Fibroblast of lung (primary cell): Measurements from ENCODE around the gene MPP3.

Experiments
- EZH2 ChIP-seq: IDR thresholded peaks from 2 replicates; pipeline ENCODE4 v1.5.1; 2012; ENCODE audit warnings: low read length, control low read depth, mild to moderate bottlenecking; ENCODE audit errors: missing control alignments
- TF ChIP-seq, protein P1 (sequence below), 2 donors: IDR thresholded peaks in 1 of 2; conservative IDR thresholded peaks in 1 of 2; 1 replicate in 1 of 2; 2 replicates in 1 of 2; pipeline ENCODE4 v1.5.1; 2011 to 2012; ENCODE audit warnings: low read length in 2 of 2, control low read depth in 1 of 2, inconsistent platforms in 1 of 2, low read depth in 1 of 2, mild to moderate bottlenecking in 1 of 2

DNA sequence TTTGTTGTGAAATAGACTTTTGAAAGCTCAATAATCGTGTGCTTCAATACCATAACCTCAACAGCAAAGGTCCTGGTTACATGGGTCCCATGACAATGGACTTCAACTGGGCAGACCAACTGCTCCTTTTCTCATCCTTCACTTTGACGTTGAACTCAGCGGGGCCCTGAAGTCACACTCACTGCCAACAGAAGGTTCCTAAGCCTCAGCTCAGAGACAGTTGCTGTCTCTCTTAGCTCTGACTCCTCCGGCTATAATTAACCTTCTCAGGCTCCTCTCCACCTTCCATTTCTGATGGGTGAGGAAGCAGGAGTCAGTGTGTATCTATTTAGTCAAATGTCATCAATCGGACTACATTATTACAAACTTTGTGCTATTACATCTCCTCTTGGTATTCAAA is 23.8 kb downstream of the MPP3 start:
- TF ChIP-seq, protein P1, sequence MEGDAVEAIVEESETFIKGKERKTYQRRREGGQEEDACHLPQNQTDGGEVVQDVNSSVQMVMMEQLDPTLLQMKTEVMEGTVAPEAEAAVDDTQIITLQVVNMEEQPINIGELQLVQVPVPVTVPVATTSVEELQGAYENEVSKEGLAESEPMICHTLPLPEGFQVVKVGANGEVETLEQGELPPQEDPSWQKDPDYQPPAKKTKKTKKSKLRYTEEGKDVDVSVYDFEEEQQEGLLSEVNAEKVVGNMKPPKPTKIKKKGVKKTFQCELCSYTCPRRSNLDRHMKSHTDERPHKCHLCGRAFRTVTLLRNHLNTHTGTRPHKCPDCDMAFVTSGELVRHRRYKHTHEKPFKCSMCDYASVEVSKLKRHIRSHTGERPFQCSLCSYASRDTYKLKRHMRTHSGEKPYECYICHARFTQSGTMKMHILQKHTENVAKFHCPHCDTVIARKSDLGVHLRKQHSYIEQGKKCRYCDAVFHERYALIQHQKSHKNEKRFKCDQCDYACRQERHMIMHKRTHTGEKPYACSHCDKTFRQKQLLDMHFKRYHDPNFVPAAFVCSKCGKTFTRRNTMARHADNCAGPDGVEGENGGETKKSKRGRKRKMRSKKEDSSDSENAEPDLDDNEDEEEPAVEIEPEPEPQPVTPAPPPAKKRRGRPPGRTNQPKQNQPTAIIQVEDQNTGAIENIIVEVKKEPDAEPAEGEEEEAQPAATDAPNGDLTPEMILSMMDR (conservative IDR thresholded peaks at IDR 0.05 in 1 of 2, IDR thresholded peaks at IDR 0.05 in 1 of 2; ENCODE audit: low read depth in 1 of 2, low read length in 2 of 2): no peak
- TF ChIP-seq EZH2: no peak
